ENCODE data around the gene ASB4.
A peak's percentile ranks its signal among the peaks of the same experiment; 100 is the strongest.
"Not testable (repeated sequence)": the region's sequence is repeated elsewhere in the genome, so short reads cannot be mapped to it uniquely, and the experiment has no call there.

The ASB4 gene

DNA sequence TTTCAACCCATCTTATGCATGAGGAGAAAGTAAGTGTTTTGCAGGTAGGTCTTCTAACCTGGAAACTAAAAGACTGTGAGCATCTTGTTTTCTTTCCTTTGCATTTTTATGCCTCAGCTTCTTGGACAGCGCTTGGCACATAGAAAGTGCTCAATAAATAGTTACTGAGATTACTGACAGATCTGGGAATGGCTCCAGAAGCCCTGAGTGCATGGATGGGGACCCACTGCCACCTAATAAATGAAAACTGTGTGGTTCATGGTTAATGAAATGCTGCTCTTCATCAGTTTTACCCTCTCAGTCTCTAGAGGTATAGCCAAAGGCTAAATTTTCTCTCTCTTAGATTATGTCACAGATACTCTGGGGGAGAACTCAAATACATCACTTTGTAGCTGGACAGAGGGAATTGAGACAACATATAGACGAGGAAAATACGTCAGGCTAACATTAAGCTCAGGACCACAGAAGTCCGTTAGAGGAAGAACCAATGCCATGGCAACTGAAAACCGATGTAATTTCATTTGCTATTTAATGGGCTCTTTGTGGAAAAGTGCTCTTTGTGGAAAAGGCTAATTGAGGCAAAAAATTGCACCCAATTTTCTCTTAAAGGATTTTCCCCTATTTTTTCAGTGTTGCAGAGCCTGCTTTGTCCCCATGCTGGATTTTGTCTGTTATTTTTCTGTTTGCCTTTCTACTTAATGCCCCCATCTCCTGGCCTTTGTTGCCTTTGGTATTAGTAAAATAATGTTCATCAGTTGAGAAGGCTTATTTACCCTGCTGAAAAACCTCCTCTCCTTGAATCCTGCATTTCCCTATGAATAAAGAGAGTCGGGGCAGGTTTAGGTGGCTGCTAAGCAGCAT lies 17.8 kb downstream of the ASB4 start:
- Histone ChIP-seq H3K27ac (replicated peaks) (no peak overlapping the region), H3K27me3 (ENCODE audit: insufficient read depth, poor library complexity, severe bottlenecking) (peaks cover 3% of the 10 kb centered on the region), H3K4me3 (replicated peaks; ENCODE audit: insufficient read depth, low read length) (no peak overlapping the region)
- no peak for TF ChIP-seq GABPA (IDR thresholded peaks at IDR 0.05; ENCODE audit: low read depth)
- TF ChIP-seq POLR2AphosphoS5 (IDR thresholded peaks at IDR 0.05; ENCODE audit: low read depth) = no peak
- no peak for TF ChIP-seq SPI1 (IDR thresholded peaks at IDR 0.05; ENCODE audit: borderline replicate concordance, low read depth)
- TF ChIP-seq, protein P1, sequence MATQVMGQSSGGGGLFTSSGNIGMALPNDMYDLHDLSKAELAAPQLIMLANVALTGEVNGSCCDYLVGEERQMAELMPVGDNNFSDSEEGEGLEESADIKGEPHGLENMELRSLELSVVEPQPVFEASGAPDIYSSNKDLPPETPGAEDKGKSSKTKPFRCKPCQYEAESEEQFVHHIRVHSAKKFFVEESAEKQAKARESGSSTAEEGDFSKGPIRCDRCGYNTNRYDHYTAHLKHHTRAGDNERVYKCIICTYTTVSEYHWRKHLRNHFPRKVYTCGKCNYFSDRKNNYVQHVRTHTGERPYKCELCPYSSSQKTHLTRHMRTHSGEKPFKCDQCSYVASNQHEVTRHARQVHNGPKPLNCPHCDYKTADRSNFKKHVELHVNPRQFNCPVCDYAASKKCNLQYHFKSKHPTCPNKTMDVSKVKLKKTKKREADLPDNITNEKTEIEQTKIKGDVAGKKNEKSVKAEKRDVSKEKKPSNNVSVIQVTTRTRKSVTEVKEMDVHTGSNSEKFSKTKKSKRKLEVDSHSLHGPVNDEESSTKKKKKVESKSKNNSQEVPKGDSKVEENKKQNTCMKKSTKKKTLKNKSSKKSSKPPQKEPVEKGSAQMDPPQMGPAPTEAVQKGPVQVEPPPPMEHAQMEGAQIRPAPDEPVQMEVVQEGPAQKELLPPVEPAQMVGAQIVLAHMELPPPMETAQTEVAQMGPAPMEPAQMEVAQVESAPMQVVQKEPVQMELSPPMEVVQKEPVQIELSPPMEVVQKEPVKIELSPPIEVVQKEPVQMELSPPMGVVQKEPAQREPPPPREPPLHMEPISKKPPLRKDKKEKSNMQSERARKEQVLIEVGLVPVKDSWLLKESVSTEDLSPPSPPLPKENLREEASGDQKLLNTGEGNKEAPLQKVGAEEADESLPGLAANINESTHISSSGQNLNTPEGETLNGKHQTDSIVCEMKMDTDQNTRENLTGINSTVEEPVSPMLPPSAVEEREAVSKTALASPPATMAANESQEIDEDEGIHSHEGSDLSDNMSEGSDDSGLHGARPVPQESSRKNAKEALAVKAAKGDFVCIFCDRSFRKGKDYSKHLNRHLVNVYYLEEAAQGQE (IDR thresholded peaks at IDR 0.05; ENCODE audit: insufficient replicate concordance, low read depth) = no peak
- TF ChIP-seq, protein P2, sequence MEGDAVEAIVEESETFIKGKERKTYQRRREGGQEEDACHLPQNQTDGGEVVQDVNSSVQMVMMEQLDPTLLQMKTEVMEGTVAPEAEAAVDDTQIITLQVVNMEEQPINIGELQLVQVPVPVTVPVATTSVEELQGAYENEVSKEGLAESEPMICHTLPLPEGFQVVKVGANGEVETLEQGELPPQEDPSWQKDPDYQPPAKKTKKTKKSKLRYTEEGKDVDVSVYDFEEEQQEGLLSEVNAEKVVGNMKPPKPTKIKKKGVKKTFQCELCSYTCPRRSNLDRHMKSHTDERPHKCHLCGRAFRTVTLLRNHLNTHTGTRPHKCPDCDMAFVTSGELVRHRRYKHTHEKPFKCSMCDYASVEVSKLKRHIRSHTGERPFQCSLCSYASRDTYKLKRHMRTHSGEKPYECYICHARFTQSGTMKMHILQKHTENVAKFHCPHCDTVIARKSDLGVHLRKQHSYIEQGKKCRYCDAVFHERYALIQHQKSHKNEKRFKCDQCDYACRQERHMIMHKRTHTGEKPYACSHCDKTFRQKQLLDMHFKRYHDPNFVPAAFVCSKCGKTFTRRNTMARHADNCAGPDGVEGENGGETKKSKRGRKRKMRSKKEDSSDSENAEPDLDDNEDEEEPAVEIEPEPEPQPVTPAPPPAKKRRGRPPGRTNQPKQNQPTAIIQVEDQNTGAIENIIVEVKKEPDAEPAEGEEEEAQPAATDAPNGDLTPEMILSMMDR (IDR thresholded peaks at IDR 0.05; ENCODE audit: insufficient read depth, low read length) = no peak
- no peak for DNase-seq (ENCODE audit: low read depth in 1 of 2, low spot score in 1 of 2)

DNA sequence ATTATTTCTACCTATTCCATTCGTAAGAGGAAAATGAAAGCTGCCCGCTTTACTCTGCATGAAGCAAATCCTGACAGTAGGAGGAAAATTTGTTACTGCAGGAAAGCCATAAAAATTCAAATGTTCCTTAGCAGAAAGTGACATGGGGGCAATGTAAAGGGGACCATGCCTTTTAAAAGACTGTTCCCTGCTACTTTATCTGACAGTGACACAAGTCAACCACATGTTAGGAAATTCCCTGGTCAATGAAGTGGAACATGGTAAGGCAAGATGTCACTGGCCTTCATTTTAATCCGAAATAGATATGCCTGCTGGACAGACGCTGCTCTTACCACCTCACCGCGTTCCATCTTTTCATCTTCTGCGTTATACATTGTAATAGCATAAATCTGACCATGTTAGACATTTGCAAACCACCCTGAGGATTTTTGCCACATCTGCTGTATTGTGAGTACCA lies 18.4 kb downstream of the ASB4 start:
- not testable (repeated sequence) for H3K27me3 ChIP-seq (ENCODE audit: insufficient read depth, poor library complexity, severe bottlenecking); H3K27ac ChIP-seq (replicated peaks); H3K4me3 ChIP-seq (replicated peaks; ENCODE audit: insufficient read depth, low read length); DNase-seq (ENCODE audit: low read depth in 1 of 2, low spot score in 1 of 2)

DNA sequence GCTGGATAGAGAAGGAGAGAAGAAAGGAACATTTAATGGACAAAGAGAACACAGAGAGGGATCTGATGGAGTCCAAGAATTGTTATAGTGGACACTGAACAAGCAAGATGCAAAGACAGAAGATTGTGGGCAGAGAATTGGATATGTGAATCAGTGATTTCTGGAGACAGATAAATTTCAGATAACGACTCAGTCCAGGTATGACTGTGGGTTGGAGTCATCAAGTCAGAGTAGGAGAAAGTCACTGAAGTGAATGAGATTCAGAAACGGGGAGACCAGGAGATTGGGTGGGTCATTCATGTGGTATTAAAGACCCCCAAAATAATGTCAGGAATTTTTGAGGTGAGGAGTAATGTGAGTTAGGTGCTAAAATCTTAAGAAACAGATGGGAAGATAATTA lies 23.0 kb downstream of the ASB4 start:
- H3K27me3 ChIP-seq (ENCODE audit: insufficient read depth, poor library complexity, severe bottlenecking) = no peaks in the 10 kb centered on the region
- no peak overlapping the region for H3K4me3 ChIP-seq (replicated peaks; ENCODE audit: insufficient read depth, low read length)
- TF ChIP-seq GABPA (IDR thresholded peaks at IDR 0.05; ENCODE audit: low read depth) = no peak
- TF ChIP-seq, protein P2 (IDR thresholded peaks at IDR 0.05; ENCODE audit: insufficient read depth, low read length) = no peak
- no peak for TF ChIP-seq SPI1 (IDR thresholded peaks at IDR 0.05; ENCODE audit: borderline replicate concordance, low read depth)
- no peak overlapping the region for H3K27ac ChIP-seq (replicated peaks)
- DNase-seq (ENCODE audit: low read depth in 1 of 2, low spot score in 1 of 2) = no peak

DNA sequence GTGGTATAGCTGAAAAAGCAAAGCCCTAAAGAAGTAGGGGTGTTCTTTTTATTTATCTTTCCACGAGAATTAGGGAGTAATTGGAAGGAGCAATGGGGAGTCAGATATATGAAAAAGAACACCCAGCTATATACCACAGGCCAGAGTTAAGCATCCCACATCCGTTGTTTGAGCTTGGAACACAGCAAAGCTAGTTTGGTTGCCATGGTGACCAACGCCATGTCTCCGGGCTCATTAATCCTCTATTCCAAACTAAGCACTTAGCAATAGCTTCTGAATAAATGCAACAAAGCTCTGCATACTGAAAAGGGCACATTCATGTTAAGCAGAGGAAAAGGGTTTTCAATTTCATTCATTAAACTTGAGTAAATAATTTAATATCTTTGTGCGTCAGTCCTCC lies 23.5 kb downstream of the ASB4 start:
- TF ChIP-seq GABPA (IDR thresholded peaks at IDR 0.05; ENCODE audit: low read depth) = no peak

DNA sequence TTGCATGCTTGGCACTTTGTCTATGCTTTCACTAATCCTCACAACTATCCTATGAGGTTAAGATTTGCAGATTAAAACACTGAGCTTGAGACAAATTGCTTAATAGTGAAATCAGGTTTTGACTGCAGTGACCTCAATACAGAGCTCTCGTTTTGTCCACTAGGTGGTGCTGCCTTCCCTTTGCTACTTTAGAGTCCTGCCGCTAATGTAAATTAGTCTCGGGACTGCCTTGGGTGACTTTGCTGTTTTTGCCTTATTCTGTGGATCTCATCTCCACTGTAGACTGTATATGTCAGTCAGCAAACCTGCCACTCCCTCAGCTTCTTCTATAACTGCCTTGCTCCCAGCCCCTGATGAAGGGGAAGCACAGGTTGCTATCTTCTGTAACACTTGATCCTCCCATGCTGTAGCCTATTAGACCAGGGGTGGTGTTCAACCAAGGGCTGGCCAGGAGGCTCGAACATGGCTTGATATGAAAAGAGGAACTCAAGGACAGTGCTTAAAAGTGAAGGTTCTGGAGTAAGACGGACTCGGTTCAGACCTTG lies 26.0 kb downstream of the ASB4 start:
- Histone ChIP-seq H3K27me3 (ENCODE audit: insufficient read depth, poor library complexity, severe bottlenecking) (no peaks in the 10 kb centered on the region), H3K27ac (replicated peaks) (no peak overlapping the region), H3K4me3 (replicated peaks; ENCODE audit: insufficient read depth, low read length) (no peak overlapping the region)
- TF ChIP-seq, protein P1 (IDR thresholded peaks at IDR 0.05; ENCODE audit: insufficient replicate concordance, low read depth) = no peak
- TF ChIP-seq POLR2AphosphoS5 (IDR thresholded peaks at IDR 0.05; ENCODE audit: low read depth) (no peak), GABPA (IDR thresholded peaks at IDR 0.05; ENCODE audit: low read depth) (no peak), SPI1 (IDR thresholded peaks at IDR 0.05; ENCODE audit: borderline replicate concordance, low read depth) (peak; percentile 25; the same call in 1 of the 2 replicates)
- TF ChIP-seq, protein P2 (IDR thresholded peaks at IDR 0.05; ENCODE audit: insufficient read depth, low read length) = peak; percentile 80
- DNase-seq (ENCODE audit: low read depth in 1 of 2, low spot score in 1 of 2) = peak; percentile 37 to 67

More for the DNA sequence above, 23.5 kb downstream of the ASB4 start:
- Histone ChIP-seq H3K27ac (replicated peaks) (no peak overlapping the region), H3K4me3 (replicated peaks; ENCODE audit: insufficient read depth, low read length) (no peak overlapping the region), H3K27me3 (ENCODE audit: insufficient read depth, poor library complexity, severe bottlenecking) (no peaks in the 10 kb centered on the region)
- no peak for DNase-seq (ENCODE audit: low read depth in 1 of 2, low spot score in 1 of 2)

Measured in HL-60 (cell line).